Spleen (tissue), 7 donors: ENCODE measurements around the gene PHF21B.

ENCODE experiments used
- CTCF ChIP-seq, 11 experiments: fragments of 200-600 bp in 7 of 11; fragments of 450-650 bp in 4 of 11; sonication (generic) in 4 of 11; IDR thresholded peaks in 8 of 11; conservative IDR thresholded peaks in 3 of 11; 1 replicate in 7 of 11; 2 replicates in 4 of 11; pipeline versions ENCODE4 v1.4.0 to v1.8.0; 2016 to 2021; ENCODE audit warnings: antibody characterized with exemption in 11 of 11, inconsistent platforms in 4 of 11, mild to moderate bottlenecking in 1 of 11
- POLR2AphosphoS5 ChIP-seq, 3 donors: sonication (generic); formaldehyde crosslinking; IDR thresholded peaks; one replicate each; pipeline ENCODE4 v1.5.1; 2017; ENCODE audit warnings: antibody characterized with exemption in 3 of 3
- donor health status: DM: no; HTN: no; CAD: no; lungs with moderate emphysema.
- donor health status: DM: no; HTN: no; CAD: no.
- donor health status: DM: no; HTN: no; CAD: no.

GRCh38 chr22:44906999-44907644, 102.7 kb downstream of the PHF21B start:
- TF ChIP-seq POLR2AphosphoS5 (IDR thresholded peaks at IDR 0.05): no peak
- no peak for TF ChIP-seq CTCF (IDR thresholded peaks at IDR 0.05 in 8 of 11, conservative IDR thresholded peaks at IDR 0.05 in 3 of 11)
